GM10248 (cell line): ENCODE results near the gene AKNA.

Experiments used
- CTCF ChIA-PET: fragments of 300-600 bp; sonication (Branson Sonifier 250); formaldehyde crosslinking; extraction: SDS; loops from one replicate; lab custom pipeline; 2021; ENCODE audit warnings: antibody characterized with exemption; lab: Yijun Ruan, JAX
- POLR2A ChIA-PET: fragments of 350-650 bp; sonication (Branson Sonifier 250); formaldehyde crosslinking; extraction: SDS; loops from one replicate; lab custom pipeline; 2020; ENCODE audit warnings: antibody characterized with exemption; lab: Yijun Ruan, JAX
- DNase-seq: peaks from one replicate; pipeline ENCODE4 v3.0.0; 2012; ENCODE audit errors: extremely low spot score
- CTCF ChIP-seq: IDR thresholded peaks from 2 replicates; pipeline ENCODE4 v1.5.1; 2012; ENCODE audit warnings: mild to moderate bottlenecking, low read depth; ENCODE audit errors: extremely low read depth, missing control alignments, control extremely low read depth

AKNA gene

GRCh38 chr9:114294664-114295063 lies 93.1 kb downstream of the AKNA start:
- ChIA-PET POLR2A (no interaction called here), CTCF (interaction anchor here (1.1 to 7.7 kb wide), 2 partner anchors 154 to 212 kb away, joined by 3 to 80 read pairs; no protein-coding TSS in a partner anchor)
- no peak for TF ChIP-seq CTCF
- no peak for DNase-seq

DNA sequence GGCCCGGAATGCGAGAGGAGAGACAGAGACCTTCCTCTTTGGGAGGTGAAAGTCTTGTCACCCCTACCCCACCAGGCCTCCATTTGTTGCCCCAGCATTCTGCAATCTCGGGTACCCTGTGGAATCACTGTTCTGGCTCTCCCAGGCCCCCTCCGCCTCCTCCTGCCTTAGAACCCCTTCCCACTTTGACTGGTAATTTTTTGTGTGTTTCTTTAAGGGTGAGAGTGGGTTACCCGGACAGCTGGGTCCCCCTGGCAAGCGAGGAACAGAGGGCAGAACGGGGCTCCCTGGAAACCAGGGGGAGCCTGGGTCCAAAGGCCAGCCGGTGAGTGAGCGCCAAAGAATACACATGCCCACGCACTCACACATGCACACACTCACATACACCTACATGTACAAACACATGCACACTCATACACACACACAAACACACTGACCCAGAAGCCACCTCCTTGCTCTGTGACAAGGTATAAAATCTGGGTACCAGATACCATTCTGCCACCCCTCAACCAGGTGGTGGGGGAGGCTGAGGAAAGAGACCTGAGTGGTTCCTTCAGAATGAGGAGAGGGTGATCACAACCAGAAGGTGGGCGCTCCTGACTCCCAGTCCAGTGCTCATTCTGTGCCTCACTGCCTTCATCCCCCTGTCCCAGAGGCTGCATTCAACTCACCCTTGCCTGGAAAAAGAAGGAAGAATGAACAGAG lies 95.7 kb downstream of the AKNA start:
- POLR2A ChIA-PET, result no interaction called here
- DNase-seq, result no peak
- CTCF ChIA-PET, result interaction anchor here (1.0 to 7.7 kb wide), 22 partner anchors 8 to 217 kb away, joined by 3 to 80 read pairs (median 9); partner anchors contain the start of genes AMBP and COL27A1
- TF ChIP-seq CTCF, result no peak

DNA sequence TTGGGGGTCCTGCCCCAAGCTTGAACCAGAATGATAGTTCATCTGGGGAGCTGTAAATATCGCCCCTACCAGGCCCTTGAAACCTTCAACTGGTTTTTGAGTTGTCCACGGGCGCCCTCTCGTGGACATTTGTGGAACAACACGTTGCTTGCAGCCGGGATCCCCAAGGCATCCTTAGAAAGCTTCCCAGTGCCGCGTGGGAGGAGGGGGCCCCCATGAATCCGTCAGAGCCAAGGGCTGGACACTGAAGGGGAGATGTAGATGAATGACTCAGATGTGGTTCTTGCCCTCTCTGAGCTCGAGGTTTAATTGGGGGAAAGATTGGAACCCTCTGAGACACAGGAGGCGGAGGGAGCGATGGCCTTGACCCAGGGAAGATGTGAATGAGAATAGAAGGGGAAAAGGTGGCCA lies 96.7 kb downstream of the AKNA start:
- TF ChIP-seq CTCF, result peak; percentile 93
- POLR2A ChIA-PET, result no interaction called here
- peak; percentile 76 for DNase-seq
- CTCF ChIA-PET, result interaction anchor here (0.6 to 7.7 kb wide), 45 partner anchors 9 to 235 kb away, joined by 3 to 80 read pairs (median 6); partner anchors contain the start of genes AMBP, COL27A1 and KIF12

DNA sequence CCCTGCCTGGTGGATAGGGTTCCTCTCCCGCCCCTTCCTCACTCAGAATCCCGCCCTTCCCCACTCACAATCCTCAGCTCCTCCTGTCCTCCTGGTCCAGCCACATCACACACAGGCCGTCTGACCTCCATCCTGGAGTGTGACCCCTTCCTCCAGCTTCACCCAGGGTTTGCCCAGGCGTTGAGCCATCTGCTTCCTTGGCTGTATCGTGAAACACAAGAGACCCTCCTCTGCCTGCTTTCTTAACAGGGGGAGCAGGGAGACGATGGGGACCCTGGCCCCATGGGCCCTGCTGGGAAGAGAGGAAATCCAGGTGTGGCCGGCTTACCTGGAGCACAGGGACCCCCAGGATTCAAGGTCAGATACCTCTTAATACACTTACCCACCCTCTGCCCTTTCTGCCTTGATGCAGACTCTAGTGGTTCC lies 97.2 kb downstream of the AKNA start:
- DNase-seq, result no peak
- ChIA-PET CTCF (interaction anchor here (0.6 to 7.7 kb wide), 39 partner anchors 8 to 234 kb away, joined by 3 to 80 read pairs (median 6); partner anchors contain the start of genes AMBP, COL27A1 and KIF12), POLR2A (no interaction called here)
- TF ChIP-seq CTCF, result no peak

GRCh38 chr9:114289571-114290481 lies 98.0 kb downstream of the AKNA start:
- ChIA-PET CTCF (interaction anchor here (0.7 to 7.7 kb wide), 22 partner anchors 8 to 234 kb away, joined by 3 to 80 read pairs (median 9); partner anchors contain the start of genes AMBP and KIF12), POLR2A (no interaction called here)
- no peak for TF ChIP-seq CTCF
- no peak for DNase-seq

DNA sequence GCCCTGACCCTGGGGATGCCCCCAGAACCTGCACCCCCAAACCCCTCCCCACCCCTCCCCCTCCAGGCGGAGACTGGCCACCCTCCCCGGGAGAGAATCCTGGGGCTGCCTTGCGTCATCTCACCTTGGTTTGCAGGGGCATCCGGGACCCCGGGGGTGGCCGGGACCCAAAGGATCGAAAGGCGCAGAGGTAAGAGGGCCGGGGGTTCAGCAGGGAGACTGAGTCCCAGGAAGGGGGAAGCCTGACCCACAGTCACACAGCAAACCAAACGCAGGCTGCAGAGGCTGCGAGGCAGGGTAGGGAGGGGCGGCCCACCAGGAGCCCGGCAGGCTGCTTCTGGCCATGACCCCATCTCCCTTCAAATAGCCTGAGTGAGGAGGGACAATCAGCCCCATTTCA lies 98.7 kb downstream of the AKNA start:
- no peak for DNase-seq
- CTCF ChIA-PET, result interaction anchor here (2.5 to 7.7 kb wide), 5 partner anchors 9 to 206 kb away, joined by 12 to 80 read pairs (median 18); no protein-coding TSS in a partner anchor
- no peak for TF ChIP-seq CTCF
- POLR2A ChIA-PET, result no interaction called here
